Measurements from ENCODE around the gene TSSK2.
"Not testable (repeated sequence)": the region's sequence is repeated elsewhere in the genome, so short reads cannot be mapped to it uniquely, and the experiment has no call there.

The TSSK2 gene

GRCh38 chr22:19130959-19131684 is at the start of gene TSSK2:
Gene TSSK2, plus strand, starts transcription at chr22:19131308. Its CDS starts 92 bp downstream, at chr22:19131400.
- no peaks in the 10 kb centered on the region for H3K9me3 ChIP-seq (ENCODE audit: control insufficient read depth, insufficient read depth, low read length)
- H3K4me1 ChIP-seq (ENCODE audit: control insufficient read depth, insufficient read depth, low read length) = no peaks in the 10 kb centered on the region; the same call in 1 of the 2 replicates
- no peaks in the 10 kb centered on the region for H3K27me3 ChIP-seq (ENCODE audit: control insufficient read depth, insufficient read depth, low read length)
- H3K4me3 ChIP-seq (ENCODE audit: low read length) = no peak within 1 kb of the TSS
- no peak for DNase-seq (ENCODE audit: low read depth, low spot score)
- no peak within 1 kb of the TSS for H3K27ac ChIP-seq (ENCODE audit: low read length)
- peaks cover 16% of the 10 kb centered on the region; the same call in 1 of the 2 replicates for H3K36me3 ChIP-seq (ENCODE audit: control insufficient read depth, insufficient read depth, low read length)
- no CpG with 5 or more reads among the region's 27 CpGs for WGBS (ENCODE audit: insufficient coverage, insufficient read length)

- Histone ChIP-seq H3K4me3 (ENCODE audit: low read length) (no peak overlapping the region), H3K27me3 (ENCODE audit: control insufficient read depth, insufficient read depth, low read length) (no peaks in the 10 kb centered on the region), H3K9me3 (ENCODE audit: control insufficient read depth, insufficient read depth, low read length) (no peaks in the 10 kb centered on the region), H3K36me3 (ENCODE audit: control insufficient read depth, insufficient read depth, low read length) (no peaks in the 10 kb centered on the region), H3K4me1 (ENCODE audit: control insufficient read depth, insufficient read depth, low read length) (no peaks in the 10 kb centered on the region), H3K27ac (ENCODE audit: low read length) (no peak overlapping the region)
- no CpG with 5 or more reads among the region's 3 CpGs for WGBS (ENCODE audit: insufficient coverage, insufficient read length)
- DNase-seq (ENCODE audit: low read depth, low spot score) = no peak
Observed at GRCh38 chr22:19081351-19081750, 49.8 kb upstream of the TSSK2 start.

DNA sequence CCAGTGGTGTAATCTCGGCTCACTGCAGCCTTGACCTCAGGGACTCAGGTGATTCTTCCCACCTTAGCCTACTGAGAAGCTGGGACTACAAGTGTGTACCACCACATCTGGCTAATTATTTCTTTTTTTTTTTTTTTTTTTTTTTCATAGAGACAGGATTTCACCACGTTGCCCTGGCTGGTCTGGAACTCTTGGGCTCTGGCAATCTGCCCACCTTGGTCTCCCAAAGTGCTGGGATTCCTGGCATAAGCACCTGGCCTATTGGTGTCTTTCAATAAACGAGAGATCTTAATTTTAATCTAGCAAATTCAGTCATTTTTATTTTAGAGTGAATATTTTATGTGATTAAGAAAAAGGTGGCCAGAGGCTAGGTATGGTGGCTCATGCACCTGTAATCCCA is 49.0 kb upstream of the TSSK2 start:
- Histone ChIP-seq H3K27ac (ENCODE audit: low read length) (no peak overlapping the region), H3K36me3 (ENCODE audit: control insufficient read depth, insufficient read depth, low read length) (no peaks in the 10 kb centered on the region), H3K27me3 (ENCODE audit: control insufficient read depth, insufficient read depth, low read length) (no peaks in the 10 kb centered on the region), H3K4me1 (ENCODE audit: control insufficient read depth, insufficient read depth, low read length) (no peaks in the 10 kb centered on the region), H3K4me3 (ENCODE audit: low read length) (no peak overlapping the region), H3K9me3 (ENCODE audit: control insufficient read depth, insufficient read depth, low read length) (no peaks in the 10 kb centered on the region)
- no CpG with 5 or more reads among the region's 3 CpGs for WGBS (ENCODE audit: insufficient coverage, insufficient read length)
- no peak for DNase-seq (ENCODE audit: low read depth, low spot score)

DNA sequence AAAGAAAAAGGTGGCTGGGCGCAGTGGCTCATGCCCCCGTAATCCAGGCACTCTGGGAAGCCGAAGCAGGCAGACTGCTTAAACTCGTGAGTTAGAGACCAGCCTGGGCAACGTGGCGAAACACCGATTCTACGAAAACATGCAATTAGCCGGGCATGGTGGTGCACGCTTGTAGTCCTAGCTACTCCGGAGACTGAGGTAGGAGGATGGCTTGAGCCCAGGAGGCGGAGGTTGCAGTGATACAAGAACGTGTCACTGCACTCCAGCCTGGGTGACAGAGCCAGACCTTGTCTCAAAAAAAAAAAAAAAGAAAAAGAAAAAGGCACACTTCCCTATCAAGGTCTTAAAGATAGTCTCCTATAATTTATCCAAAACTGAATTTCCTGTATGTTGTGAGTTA is 48.3 kb upstream of the TSSK2 start:
- WGBS (ENCODE audit: insufficient coverage, insufficient read length) = no CpG with 5 or more reads among the region's 13 CpGs
- Histone ChIP-seq H3K9me3 (ENCODE audit: control insufficient read depth, insufficient read depth, low read length) (no peaks in the 10 kb centered on the region), H3K27me3 (ENCODE audit: control insufficient read depth, insufficient read depth, low read length) (no peaks in the 10 kb centered on the region), H3K4me3 (ENCODE audit: low read length) (no peak overlapping the region), H3K36me3 (ENCODE audit: control insufficient read depth, insufficient read depth, low read length) (no peaks in the 10 kb centered on the region), H3K4me1 (ENCODE audit: control insufficient read depth, insufficient read depth, low read length) (no peaks in the 10 kb centered on the region), H3K27ac (ENCODE audit: low read length) (no peak overlapping the region)
- no peak for DNase-seq (ENCODE audit: low read depth, low spot score)

DNA sequence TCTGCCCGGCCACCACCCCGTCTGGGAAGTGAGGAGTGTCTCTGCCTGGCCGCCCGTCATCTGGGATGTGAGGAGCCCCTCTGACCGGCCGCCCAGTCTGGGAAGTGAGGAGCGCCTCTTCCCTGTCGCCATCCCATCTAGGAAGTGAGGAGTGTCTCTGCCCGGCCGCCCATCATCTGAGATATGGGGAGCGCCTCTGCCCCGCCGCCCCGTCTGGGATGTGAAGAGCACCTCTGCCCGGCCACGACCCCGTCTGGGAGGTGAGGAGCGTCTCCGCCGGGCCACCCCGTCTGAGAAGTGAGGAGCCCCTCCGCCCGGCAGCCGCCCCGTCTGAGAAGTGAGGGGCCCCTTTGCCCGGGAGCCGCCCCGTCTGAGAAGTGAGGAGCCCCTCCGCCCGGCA is 47.0 kb upstream of the TSSK2 start:
- not testable (repeated sequence) for H3K9me3 ChIP-seq (ENCODE audit: control insufficient read depth, insufficient read depth, low read length); DNase-seq (ENCODE audit: low read depth, low spot score); H3K27ac ChIP-seq (ENCODE audit: low read length); H3K4me1 ChIP-seq (ENCODE audit: control insufficient read depth, insufficient read depth, low read length); H3K4me3 ChIP-seq (ENCODE audit: low read length); H3K36me3 ChIP-seq (ENCODE audit: control insufficient read depth, insufficient read depth, low read length); H3K27me3 ChIP-seq (ENCODE audit: control insufficient read depth, insufficient read depth, low read length)
- WGBS (ENCODE audit: insufficient coverage, insufficient read length) = no CpG with 5 or more reads among the region's 30 CpGs

GRCh38 chr22:19084586-19084985 is 46.5 kb upstream of the TSSK2 start:
- H3K27me3 ChIP-seq (ENCODE audit: control insufficient read depth, insufficient read depth, low read length); H3K27ac ChIP-seq (ENCODE audit: low read length); H3K4me1 ChIP-seq (ENCODE audit: control insufficient read depth, insufficient read depth, low read length); DNase-seq (ENCODE audit: low read depth, low spot score); H3K9me3 ChIP-seq (ENCODE audit: control insufficient read depth, insufficient read depth, low read length); H3K4me3 ChIP-seq (ENCODE audit: low read length); H3K36me3 ChIP-seq (ENCODE audit: control insufficient read depth, insufficient read depth, low read length): not testable (repeated sequence)
- WGBS (ENCODE audit: insufficient coverage, insufficient read length) = no CpG with 5 or more reads among the region's 32 CpGs

DNA sequence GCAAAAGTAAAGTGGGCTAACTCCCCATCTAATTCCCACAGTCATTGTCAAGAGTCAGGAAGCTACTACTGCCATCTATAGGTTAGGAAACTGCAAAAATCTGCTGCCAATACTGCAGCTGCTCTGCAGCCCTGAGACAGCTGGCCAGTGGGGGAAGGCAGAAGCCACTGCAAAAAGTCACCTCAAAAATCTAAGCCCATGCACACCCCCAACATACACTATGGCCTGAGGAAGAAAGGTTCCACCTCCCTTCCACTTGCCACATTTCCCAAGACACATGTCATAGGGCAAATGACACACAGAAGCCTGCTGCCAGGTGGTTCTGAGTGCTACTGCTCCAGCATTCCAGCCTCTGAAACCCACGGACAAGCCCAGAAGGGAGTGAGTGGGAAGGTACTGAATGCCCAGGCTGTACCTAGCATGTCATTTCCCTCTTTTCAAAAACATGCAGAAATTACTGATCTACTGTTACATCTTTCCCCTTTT is 45.8 kb upstream of the TSSK2 start:
- H3K4me3 ChIP-seq (ENCODE audit: low read length) = no peak overlapping the region
- no peaks in the 10 kb centered on the region for H3K27me3 ChIP-seq (ENCODE audit: control insufficient read depth, insufficient read depth, low read length)
- no peaks in the 10 kb centered on the region for H3K4me1 ChIP-seq (ENCODE audit: control insufficient read depth, insufficient read depth, low read length)
- no CpG with 5 or more reads among the region's 1 CpG for WGBS (ENCODE audit: insufficient coverage, insufficient read length)
- H3K9me3 ChIP-seq (ENCODE audit: control insufficient read depth, insufficient read depth, low read length) = no peaks in the 10 kb centered on the region
- DNase-seq (ENCODE audit: low read depth, low spot score) = no peak
- no peaks in the 10 kb centered on the region for H3K36me3 ChIP-seq (ENCODE audit: control insufficient read depth, insufficient read depth, low read length)
- H3K27ac ChIP-seq (ENCODE audit: low read length) = no peak overlapping the region

DNA sequence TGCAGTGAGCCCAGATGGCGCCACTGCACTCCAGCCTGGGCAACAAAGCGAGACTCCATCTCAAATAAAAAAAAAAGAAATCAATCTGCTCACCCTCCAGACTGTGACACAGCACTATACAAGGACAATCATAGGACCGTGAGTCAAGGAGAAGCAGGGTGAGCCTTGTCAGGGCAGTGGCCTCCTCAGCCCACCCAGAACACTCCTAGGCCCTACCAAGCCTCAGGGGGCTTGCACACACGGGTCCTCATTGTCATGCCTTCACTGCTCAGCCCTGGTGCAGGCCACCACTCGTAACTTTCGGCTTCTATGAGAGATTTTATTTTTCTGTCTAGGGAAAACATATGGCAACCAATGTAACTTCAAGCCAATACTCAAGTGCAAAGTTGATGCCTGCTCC is 44.7 kb upstream of the TSSK2 start:
- no CpG with 5 or more reads among the region's 6 CpGs for WGBS (ENCODE audit: insufficient coverage, insufficient read length)
- no peak overlapping the region for H3K27ac ChIP-seq (ENCODE audit: low read length)

GRCh38 chr22:19086896-19087295 is 44.2 kb upstream of the TSSK2 start:
- WGBS (ENCODE audit: insufficient coverage, insufficient read length) = no CpG with 5 or more reads among the region's 3 CpGs
- H3K27ac ChIP-seq (ENCODE audit: low read length) = no peak overlapping the region
- no peaks in the 10 kb centered on the region for H3K36me3 ChIP-seq (ENCODE audit: control insufficient read depth, insufficient read depth, low read length)
- H3K4me1 ChIP-seq (ENCODE audit: control insufficient read depth, insufficient read depth, low read length) = no peaks in the 10 kb centered on the region
- DNase-seq (ENCODE audit: low read depth, low spot score) = no peak
- H3K9me3 ChIP-seq (ENCODE audit: control insufficient read depth, insufficient read depth, low read length) = no peaks in the 10 kb centered on the region
- H3K4me3 ChIP-seq (ENCODE audit: low read length) = no peak overlapping the region
- H3K27me3 ChIP-seq (ENCODE audit: control insufficient read depth, insufficient read depth, low read length) = no peaks in the 10 kb centered on the region

More for the DNA sequence above, 44.7 kb upstream of the TSSK2 start:
- Histone ChIP-seq H3K27me3 (ENCODE audit: control insufficient read depth, insufficient read depth, low read length) (no peaks in the 10 kb centered on the region), H3K4me1 (ENCODE audit: control insufficient read depth, insufficient read depth, low read length) (no peaks in the 10 kb centered on the region), H3K4me3 (ENCODE audit: low read length) (no peak overlapping the region), H3K36me3 (ENCODE audit: control insufficient read depth, insufficient read depth, low read length) (no peaks in the 10 kb centered on the region), H3K9me3 (ENCODE audit: control insufficient read depth, insufficient read depth, low read length) (no peaks in the 10 kb centered on the region)
- DNase-seq (ENCODE audit: low read depth, low spot score) = no peak

GRCh38 chr22:19088866-19089595 is 42.1 kb upstream of the TSSK2 start:
- DNase-seq (ENCODE audit: low read depth, low spot score) = no peak
- WGBS (ENCODE audit: insufficient coverage, insufficient read length) = no CpG with 5 or more reads among the region's 14 CpGs
- no peaks in the 10 kb centered on the region for H3K4me1 ChIP-seq (ENCODE audit: control insufficient read depth, insufficient read depth, low read length)
- no peaks in the 10 kb centered on the region for H3K27me3 ChIP-seq (ENCODE audit: control insufficient read depth, insufficient read depth, low read length)
- no peaks in the 10 kb centered on the region for H3K36me3 ChIP-seq (ENCODE audit: control insufficient read depth, insufficient read depth, low read length)
- H3K4me3 ChIP-seq (ENCODE audit: low read length) = no peak overlapping the region
- H3K27ac ChIP-seq (ENCODE audit: low read length) = no peak overlapping the region
- H3K9me3 ChIP-seq (ENCODE audit: control insufficient read depth, insufficient read depth, low read length) = no peaks in the 10 kb centered on the region

Data from iPS DF 6.9 (cell line).